Stimulated activated naive CD8-positive, alpha-beta T cell treated with anti-CD3 and anti-CD28 coated beads, Interleukin-15, Interleukin-2, amounts not matched to agents 100 ng/mL and 50 ng/mL, for 24 hours (primary cell): ENCODE measurements around the gene AADACL2.

Source experiments
- H3K27ac Mint-ChIP-seq: one replicate; pipeline ENCODE4 v1.8.0; 2021; ENCODE audit warnings: mild to moderate bottlenecking, mixed read lengths
- H3K27me3 Mint-ChIP-seq: one replicate; pipeline ENCODE4 v1.8.0; 2021; ENCODE audit warnings: mixed read lengths
- H3K36me3 Mint-ChIP-seq: one replicate; pipeline ENCODE4 v1.8.0; 2021; ENCODE audit warnings: low read depth, mixed read lengths
- H3K4me1 Mint-ChIP-seq: one replicate; pipeline ENCODE4 v1.8.0; 2021; ENCODE audit warnings: low read depth, mixed read lengths
- H3K4me3 Mint-ChIP-seq: one replicate; pipeline ENCODE4 v1.8.0; 2021; ENCODE audit warnings: mild to moderate bottlenecking, mixed read lengths
- H3K9me3 Mint-ChIP-seq: one replicate; pipeline ENCODE4 v1.8.0; 2021; ENCODE audit warnings: mixed read lengths

Gene AADACL2, protein sequence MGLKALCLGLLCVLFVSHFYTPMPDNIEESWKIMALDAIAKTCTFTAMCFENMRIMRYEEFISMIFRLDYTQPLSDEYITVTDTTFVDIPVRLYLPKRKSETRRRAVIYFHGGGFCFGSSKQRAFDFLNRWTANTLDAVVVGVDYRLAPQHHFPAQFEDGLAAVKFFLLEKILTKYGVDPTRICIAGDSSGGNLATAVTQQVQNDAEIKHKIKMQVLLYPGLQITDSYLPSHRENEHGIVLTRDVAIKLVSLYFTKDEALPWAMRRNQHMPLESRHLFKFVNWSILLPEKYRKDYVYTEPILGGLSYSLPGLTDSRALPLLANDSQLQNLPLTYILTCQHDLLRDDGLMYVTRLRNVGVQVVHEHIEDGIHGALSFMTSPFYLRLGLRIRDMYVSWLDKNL

GRCh38 chr3:151733613-151734012, at the start of gene AADACL2:
Gene AADACL2 (plus strand): TSS chr3:151733927. CDS start chr3:151734036, 109 bp downstream.
- Mint-ChIP-seq H3K4me1 (no peaks in the 10 kb centered on the region), H3K4me3 (no peak within 1 kb of the TSS), H3K27ac (no peak within 1 kb of the TSS), H3K36me3 (no peaks in the 10 kb centered on the region), H3K9me3 (peaks cover 12% of the 10 kb centered on the region), H3K27me3 (peaks cover 3% of the 10 kb centered on the region)

DNA sequence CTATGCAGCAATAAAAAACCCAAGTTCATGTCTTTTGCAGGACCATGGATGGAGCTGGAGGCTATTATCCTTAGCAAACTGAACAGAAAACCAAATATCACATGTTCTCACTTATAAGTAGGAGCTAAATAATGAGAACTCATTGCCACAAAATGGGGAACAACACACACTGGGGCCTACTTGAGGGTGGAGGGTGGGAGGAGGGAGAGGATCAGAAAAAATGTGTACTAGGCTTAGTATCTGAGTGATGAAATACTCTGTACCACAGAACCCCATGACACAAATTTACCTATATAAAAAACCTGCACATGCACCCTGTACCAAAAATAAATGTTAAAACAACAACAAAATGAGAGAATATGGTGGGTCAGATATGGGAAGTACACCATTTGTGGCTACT, 49.6 kb upstream of the AADACL2 start:
- peaks cover 1% of the 10 kb centered on the region for H3K9me3 Mint-ChIP-seq
- no peak overlapping the region for H3K4me3 Mint-ChIP-seq
- H3K27ac Mint-ChIP-seq: no peak overlapping the region
- H3K27me3 Mint-ChIP-seq: no peaks in the 10 kb centered on the region
- H3K4me1 Mint-ChIP-seq: no peaks in the 10 kb centered on the region
- H3K36me3 Mint-ChIP-seq: no peaks in the 10 kb centered on the region

- Mint-ChIP-seq H3K9me3 (no peaks in the 10 kb centered on the region), H3K27ac (no peak overlapping the region), H3K27me3 (no peaks in the 10 kb centered on the region), H3K4me3 (no peak overlapping the region), H3K4me1 (no peaks in the 10 kb centered on the region), H3K36me3 (no peaks in the 10 kb centered on the region)
These were observed 47.5 kb upstream of the AADACL2 start for GRCh38 chr3:151686257-151686656.

DNA sequence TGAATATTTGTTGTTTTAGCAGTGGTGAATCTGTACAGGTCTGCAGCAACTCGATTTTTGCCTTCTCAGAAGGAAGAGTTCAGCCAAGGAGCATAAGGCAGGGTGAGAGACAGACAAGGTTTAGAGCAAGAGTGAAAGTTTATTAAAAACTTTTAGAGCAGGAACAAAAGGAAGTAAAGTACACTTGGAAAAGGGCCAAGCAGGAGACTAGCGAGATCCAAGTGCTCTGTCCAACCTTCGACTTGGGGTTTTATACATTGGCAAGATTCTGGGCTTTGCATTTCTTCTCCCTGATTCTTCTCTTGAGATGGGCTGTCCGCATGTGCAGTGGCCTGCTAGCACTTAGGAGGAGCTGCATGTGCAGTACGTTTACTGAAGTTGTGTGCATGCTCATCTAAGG, 46.7 kb upstream of the AADACL2 start:
- no peaks in the 10 kb centered on the region for H3K36me3 Mint-ChIP-seq
- no peak overlapping the region for H3K4me3 Mint-ChIP-seq
- no peaks in the 10 kb centered on the region for H3K27me3 Mint-ChIP-seq
- H3K4me1 Mint-ChIP-seq: no peaks in the 10 kb centered on the region
- H3K27ac Mint-ChIP-seq: no peak overlapping the region
- no peaks in the 10 kb centered on the region for H3K9me3 Mint-ChIP-seq

GRCh38 chr3:151688571-151688970, 45.2 kb upstream of the AADACL2 start:
- no peaks in the 10 kb centered on the region for H3K9me3 Mint-ChIP-seq
- no peak overlapping the region for H3K4me3 Mint-ChIP-seq
- H3K27me3 Mint-ChIP-seq: no peaks in the 10 kb centered on the region
- H3K27ac Mint-ChIP-seq: no peak overlapping the region
- H3K4me1 Mint-ChIP-seq: no peaks in the 10 kb centered on the region
- no peaks in the 10 kb centered on the region for H3K36me3 Mint-ChIP-seq

DNA sequence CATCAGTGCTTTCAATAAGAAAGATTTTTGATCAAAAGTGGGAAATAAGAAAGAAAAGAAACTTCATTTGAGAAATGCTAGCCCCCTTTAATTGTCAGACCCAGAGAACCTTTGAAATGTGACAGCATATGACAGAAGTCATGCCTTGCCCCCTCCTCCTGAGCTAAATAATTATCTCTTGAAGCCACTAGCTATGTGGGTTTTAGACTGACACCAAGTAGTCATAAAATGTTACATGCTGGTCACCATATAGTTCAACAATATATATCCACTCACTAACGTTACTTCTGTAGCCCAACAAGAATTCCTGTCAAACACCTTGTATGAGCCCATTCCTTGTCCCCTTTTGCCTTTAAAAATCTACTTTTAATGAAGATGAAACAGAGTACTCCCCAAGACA, 43.1 kb upstream of the AADACL2 start:
- no peak overlapping the region for H3K4me3 Mint-ChIP-seq

DNA sequence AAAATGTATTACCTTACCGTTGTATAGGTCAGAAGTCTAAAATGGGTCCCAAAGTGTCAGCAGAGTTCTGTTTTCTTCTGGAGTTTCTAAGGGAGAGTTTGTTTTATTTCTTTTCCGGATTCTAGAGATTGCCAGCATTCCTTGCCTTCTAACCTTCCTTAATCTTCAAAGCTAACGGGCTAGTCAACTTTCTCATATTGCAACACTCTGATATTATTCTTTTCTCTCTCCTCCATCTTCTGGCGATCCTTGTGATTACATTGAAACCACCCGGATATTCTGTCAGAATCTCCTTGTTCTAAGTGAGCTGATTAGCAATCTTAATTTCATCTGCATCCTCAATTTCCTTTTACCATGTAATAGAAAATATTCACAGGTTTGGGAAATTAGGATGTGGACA, 36.2 kb upstream of the AADACL2 start:
- no peak overlapping the region for H3K27ac Mint-ChIP-seq
- H3K9me3 Mint-ChIP-seq: peaks cover 7% of the 10 kb centered on the region
- H3K36me3 Mint-ChIP-seq: no peaks in the 10 kb centered on the region
- no peaks in the 10 kb centered on the region for H3K27me3 Mint-ChIP-seq
- no peaks in the 10 kb centered on the region for H3K4me1 Mint-ChIP-seq
- no peak overlapping the region for H3K4me3 Mint-ChIP-seq

More for the DNA sequence above, 43.1 kb upstream of the AADACL2 start:
- Mint-ChIP-seq H3K27me3 (no peaks in the 10 kb centered on the region), H3K27ac (no peak overlapping the region), H3K36me3 (no peaks in the 10 kb centered on the region), H3K4me1 (no peaks in the 10 kb centered on the region), H3K9me3 (no peaks in the 10 kb centered on the region)

GRCh38 chr3:151707216-151707615, 26.5 kb upstream of the AADACL2 start:
- no peak overlapping the region for H3K4me3 Mint-ChIP-seq
- no peaks in the 10 kb centered on the region for H3K4me1 Mint-ChIP-seq
- H3K9me3 Mint-ChIP-seq: peaks cover 9% of the 10 kb centered on the region
- H3K36me3 Mint-ChIP-seq: no peaks in the 10 kb centered on the region
- H3K27me3 Mint-ChIP-seq: no peaks in the 10 kb centered on the region
- H3K27ac Mint-ChIP-seq: no peak overlapping the region

- no peaks in the 10 kb centered on the region for H3K27me3 Mint-ChIP-seq
- peaks cover 17% of the 10 kb centered on the region for H3K9me3 Mint-ChIP-seq
- no peak overlapping the region for H3K4me3 Mint-ChIP-seq
- H3K4me1 Mint-ChIP-seq: no peaks in the 10 kb centered on the region
- no peak overlapping the region for H3K27ac Mint-ChIP-seq
- no peaks in the 10 kb centered on the region for H3K36me3 Mint-ChIP-seq
These were observed 24.9 kb upstream of the AADACL2 start for GRCh38 chr3:151708868-151709267.

DNA sequence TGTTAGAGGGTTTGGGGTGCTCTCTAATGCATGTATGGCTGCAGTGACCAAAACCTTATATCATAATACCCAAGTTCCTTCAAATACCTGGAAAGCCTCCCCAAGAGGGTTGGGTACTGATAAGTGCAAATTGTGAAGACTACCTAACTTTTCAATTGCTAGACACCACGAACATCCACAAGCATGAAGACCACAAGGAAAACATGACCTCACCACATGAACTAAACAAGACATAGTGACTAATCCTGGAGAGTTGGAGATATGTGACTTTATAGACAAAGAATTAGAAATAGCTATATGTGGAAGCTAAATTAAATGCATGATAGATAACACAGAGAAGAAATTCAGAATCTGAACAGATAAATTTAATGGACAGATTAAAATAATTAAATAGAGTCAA, 23.9 kb upstream of the AADACL2 start:
- Mint-ChIP-seq H3K9me3 (peaks cover 19% of the 10 kb centered on the region), H3K4me1 (no peaks in the 10 kb centered on the region), H3K27me3 (no peaks in the 10 kb centered on the region), H3K27ac (no peak overlapping the region), H3K36me3 (no peaks in the 10 kb centered on the region), H3K4me3 (no peak overlapping the region)

- no peaks in the 10 kb centered on the region for H3K27me3 Mint-ChIP-seq
- no peak overlapping the region for H3K4me3 Mint-ChIP-seq
- peaks cover 4% of the 10 kb centered on the region for H3K9me3 Mint-ChIP-seq
- no peak overlapping the region for H3K27ac Mint-ChIP-seq
- H3K4me1 Mint-ChIP-seq: no peaks in the 10 kb centered on the region
- H3K36me3 Mint-ChIP-seq: no peaks in the 10 kb centered on the region
These were observed 12.4 kb upstream of the AADACL2 start for GRCh38 chr3:151721294-151721693.

DNA sequence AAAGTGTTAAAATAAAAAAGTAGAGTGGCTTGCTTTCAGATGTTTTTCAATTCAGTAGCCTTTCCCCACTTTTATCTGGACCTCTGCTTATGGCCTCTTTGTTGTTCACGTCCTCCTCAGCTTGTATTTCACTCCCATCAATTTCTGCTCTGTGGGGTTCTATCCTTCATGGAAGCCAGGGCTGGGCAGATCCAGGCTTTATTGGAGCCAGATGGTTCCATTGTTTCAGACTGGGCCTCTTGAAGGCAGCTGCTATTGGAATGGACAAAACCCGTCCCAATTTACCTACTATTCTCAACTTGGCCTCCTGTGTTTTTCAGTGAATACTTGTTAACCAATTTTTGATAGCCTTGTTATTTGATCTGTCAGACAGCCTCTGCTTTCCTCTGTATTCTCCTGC, 10.9 kb upstream of the AADACL2 start:
- peaks cover 4% of the 10 kb centered on the region for H3K9me3 Mint-ChIP-seq
- no peaks in the 10 kb centered on the region for H3K4me1 Mint-ChIP-seq
- H3K27ac Mint-ChIP-seq: no peak overlapping the region
- H3K27me3 Mint-ChIP-seq: no peaks in the 10 kb centered on the region
- H3K36me3 Mint-ChIP-seq: no peaks in the 10 kb centered on the region
- no peak overlapping the region for H3K4me3 Mint-ChIP-seq

- Mint-ChIP-seq H3K4me3 (no peak overlapping the region), H3K27me3 (no peaks in the 10 kb centered on the region), H3K4me1 (no peaks in the 10 kb centered on the region), H3K36me3 (no peaks in the 10 kb centered on the region), H3K27ac (no peak overlapping the region), H3K9me3 (peaks cover 4% of the 10 kb centered on the region)
These were observed 8.9 kb upstream of the AADACL2 start for GRCh38 chr3:151724576-151725562.

GRCh38 chr3:151726016-151726415, 7.7 kb upstream of the AADACL2 start:
- no peaks in the 10 kb centered on the region for H3K4me1 Mint-ChIP-seq
- H3K27me3 Mint-ChIP-seq: no peaks in the 10 kb centered on the region
- H3K27ac Mint-ChIP-seq: no peak overlapping the region
- no peak overlapping the region for H3K4me3 Mint-ChIP-seq
- H3K9me3 Mint-ChIP-seq: peaks cover 4% of the 10 kb centered on the region
- H3K36me3 Mint-ChIP-seq: no peaks in the 10 kb centered on the region

DNA sequence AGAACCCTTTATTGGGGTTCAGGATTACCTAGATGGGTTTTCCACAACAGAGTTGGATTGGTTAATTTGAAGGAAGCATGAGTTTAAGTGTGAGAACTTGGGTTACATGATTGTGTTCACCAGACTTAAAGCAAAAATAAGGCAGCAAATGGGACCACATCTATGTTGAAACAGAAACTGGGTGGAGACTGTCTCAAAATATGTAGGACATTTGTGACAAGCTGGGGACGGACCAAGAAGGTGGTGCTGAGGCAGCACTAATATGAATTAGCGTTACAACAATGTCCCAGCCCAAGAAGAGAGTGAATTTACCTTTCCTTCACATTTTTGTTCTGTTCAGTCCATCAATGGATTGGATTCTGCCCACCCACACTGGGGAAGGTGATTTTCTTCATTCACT, 866 bp upstream of the AADACL2 start:
- H3K9me3 Mint-ChIP-seq: peaks cover 10% of the 10 kb centered on the region
- H3K27ac Mint-ChIP-seq: no peak overlapping the region
- no peaks in the 10 kb centered on the region for H3K4me1 Mint-ChIP-seq
- peaks cover 3% of the 10 kb centered on the region for H3K27me3 Mint-ChIP-seq
- no peaks in the 10 kb centered on the region for H3K36me3 Mint-ChIP-seq
- H3K4me3 Mint-ChIP-seq: no peak overlapping the region
